Activated naive CD8-positive, alpha-beta T cell treated with anti-CD3 and anti-CD28 coated beads, Interleukin-2, amount 10 ng/mL, durations not matched to agents 7 days and 5 days (primary cell): Measurements from ENCODE around the gene CDH4. TPM values are rescaled to one million over a fixed set of nuclear protein-coding genes. Genes with fewer than 3 reads are reported as not detected.

ENCODE experiments used
- ATAC-seq: fragments of 150-1000 bp; cut with Tn5 transposase; one replicate; pipeline ENCODE4 v1.10.0; 2021; ENCODE audit warnings: low read depth, moderate library complexity
- POLR2A ChIA-PET: fragments of 350-600 bp; sonication (Branson Sonifier 250); formaldehyde crosslinking; loops from one replicate; lab custom pipeline; 2021; ENCODE audit warnings: antibody characterized with exemption; lab: Charles Lee
- DNase-seq: peaks from one replicate; pipeline ENCODE4 v3.0.0; 2021
- H3K27ac Mint-ChIP-seq: one replicate; pipeline ENCODE4 v1.8.0; 2022; ENCODE audit warnings: mild to moderate bottlenecking, mixed read lengths
- H3K27me3 Mint-ChIP-seq: one replicate; pipeline ENCODE4 v1.8.0; 2022; ENCODE audit warnings: mild to moderate bottlenecking, moderate library complexity, mixed read lengths
- H3K36me3 Mint-ChIP-seq: one replicate; pipeline ENCODE4 v1.8.0; 2021; ENCODE audit warnings: mild to moderate bottlenecking, mixed read lengths
- H3K4me1 Mint-ChIP-seq: one replicate; pipeline ENCODE4 v1.8.0; 2021; ENCODE audit warnings: mixed read lengths
- H3K4me3 Mint-ChIP-seq: one replicate; pipeline ENCODE4 v1.8.0; 2022; ENCODE audit warnings: mild to moderate bottlenecking, moderate library complexity, mixed read lengths
- H3K9me3 Mint-ChIP-seq: one replicate; pipeline ENCODE4 v1.8.0; 2021; ENCODE audit warnings: mixed read lengths
- total RNA-seq, 2 experiments: library from RNA; stranded (reverse); gene quantifications; one replicate each; pipeline ENCODE4 v1.2.3, GENCODE V29; 2021

The CDH4 gene
- total RNA-seq, 2 experiments from 2014 or later, result 0.14 to 0.20 TPM

GRCh38 chr20:61756966-61757677 lies 505.1 kb downstream of the CDH4 start:
- DNase-seq, result no peak
- no peaks in the 10 kb centered on the region for H3K27me3 Mint-ChIP-seq
- POLR2A ChIA-PET, result no interaction called here
- H3K9me3 Mint-ChIP-seq, result peaks cover 2% of the 10 kb centered on the region
- no peak overlapping the region for H3K27ac Mint-ChIP-seq
- no peaks in the 10 kb centered on the region for H3K4me1 Mint-ChIP-seq
- no peaks in the 10 kb centered on the region for H3K36me3 Mint-ChIP-seq
- no peak overlapping the region for H3K4me3 Mint-ChIP-seq
- no peak for ATAC-seq

- DNase-seq, result no peak
- Mint-ChIP-seq H3K4me3 (no peak overlapping the region), H3K9me3 (no peaks in the 10 kb centered on the region), H3K4me1 (no peaks in the 10 kb centered on the region), H3K27me3 (no peaks in the 10 kb centered on the region), H3K27ac (no peak overlapping the region), H3K36me3 (no peaks in the 10 kb centered on the region)
- ATAC-seq, result no peak
- POLR2A ChIA-PET, result no interaction called here
Observed at GRCh38 chr20:61757678-61758563, 505.9 kb downstream of the CDH4 start.

GRCh38 chr20:61758564-61759200 lies 506.6 kb downstream of the CDH4 start:
- DNase-seq (no peak), ATAC-seq (no peak)
- Mint-ChIP-seq H3K27me3 (peaks cover 2% of the 10 kb centered on the region), H3K9me3 (no peaks in the 10 kb centered on the region), H3K36me3 (no peaks in the 10 kb centered on the region), H3K27ac (no peak overlapping the region), H3K4me3 (no peak overlapping the region), H3K4me1 (no peaks in the 10 kb centered on the region)
- POLR2A ChIA-PET, result no interaction called here

- Mint-ChIP-seq H3K4me1 (no peaks in the 10 kb centered on the region), H3K9me3 (no peaks in the 10 kb centered on the region), H3K4me3 (no peak overlapping the region), H3K36me3 (no peaks in the 10 kb centered on the region), H3K27me3 (peaks cover 2% of the 10 kb centered on the region), H3K27ac (no peak overlapping the region)
- ATAC-seq (no peak), DNase-seq (no peak)
- POLR2A ChIA-PET, result no interaction called here
Observed at GRCh38 chr20:61759286-61760065, 507.4 kb downstream of the CDH4 start.

- Mint-ChIP-seq H3K27me3 (peaks cover 2% of the 10 kb centered on the region), H3K4me1 (no peaks in the 10 kb centered on the region), H3K9me3 (no peaks in the 10 kb centered on the region), H3K36me3 (no peaks in the 10 kb centered on the region), H3K27ac (no peak overlapping the region), H3K4me3 (no peak overlapping the region)
- ATAC-seq, result no peak
- no peak for DNase-seq
- POLR2A ChIA-PET, result no interaction called here
Observed at GRCh38 chr20:61760321-61760720, 508.3 kb downstream of the CDH4 start.

GRCh38 chr20:61760731-61761130 lies 508.7 kb downstream of the CDH4 start:
- no peaks in the 10 kb centered on the region for H3K9me3 Mint-ChIP-seq
- no peaks in the 10 kb centered on the region for H3K4me1 Mint-ChIP-seq
- POLR2A ChIA-PET, result no interaction called here
- H3K36me3 Mint-ChIP-seq, result no peaks in the 10 kb centered on the region
- no peak overlapping the region for H3K27ac Mint-ChIP-seq
- no peak overlapping the region for H3K4me3 Mint-ChIP-seq
- peaks cover 2% of the 10 kb centered on the region for H3K27me3 Mint-ChIP-seq
- DNase-seq, result no peak
- no peak for ATAC-seq

GRCh38 chr20:61761453-61762166 lies 509.5 kb downstream of the CDH4 start:
- DNase-seq (no peak), ATAC-seq (no peak)
- POLR2A ChIA-PET, result no interaction called here
- Mint-ChIP-seq H3K4me3 (no peak overlapping the region), H3K27ac (no peak overlapping the region), H3K9me3 (no peaks in the 10 kb centered on the region), H3K36me3 (no peaks in the 10 kb centered on the region), H3K27me3 (peaks cover 2% of the 10 kb centered on the region), H3K4me1 (no peaks in the 10 kb centered on the region)

- DNase-seq (no peak), ATAC-seq (no peak)
- no peaks in the 10 kb centered on the region for H3K9me3 Mint-ChIP-seq
- POLR2A ChIA-PET, result no interaction called here
- H3K27ac Mint-ChIP-seq, result no peak overlapping the region
- peaks cover 2% of the 10 kb centered on the region for H3K27me3 Mint-ChIP-seq
- no peak overlapping the region for H3K4me3 Mint-ChIP-seq
- H3K36me3 Mint-ChIP-seq, result no peaks in the 10 kb centered on the region
- H3K4me1 Mint-ChIP-seq, result no peaks in the 10 kb centered on the region
Observed at GRCh38 chr20:61762167-61762710, 510.2 kb downstream of the CDH4 start.

- Mint-ChIP-seq H3K36me3 (no peaks in the 10 kb centered on the region), H3K27me3 (peaks cover 2% of the 10 kb centered on the region), H3K27ac (no peak overlapping the region), H3K4me3 (no peak overlapping the region), H3K9me3 (no peaks in the 10 kb centered on the region), H3K4me1 (no peaks in the 10 kb centered on the region)
- POLR2A ChIA-PET, result no interaction called here
- no peak for DNase-seq
- ATAC-seq, result no peak
Observed at GRCh38 chr20:61762886-61763739, 511.1 kb downstream of the CDH4 start.

- H3K27ac Mint-ChIP-seq, result no peak overlapping the region
- peaks cover 2% of the 10 kb centered on the region for H3K27me3 Mint-ChIP-seq
- H3K36me3 Mint-ChIP-seq, result no peaks in the 10 kb centered on the region
- POLR2A ChIA-PET, result no interaction called here
- H3K4me3 Mint-ChIP-seq, result no peak overlapping the region
- no peak for ATAC-seq
- H3K9me3 Mint-ChIP-seq, result no peaks in the 10 kb centered on the region
- no peaks in the 10 kb centered on the region for H3K4me1 Mint-ChIP-seq
- no peak for DNase-seq
Observed at GRCh38 chr20:61763740-61764400, 511.8 kb downstream of the CDH4 start.

GRCh38 chr20:61764471-61765025 lies 512.5 kb downstream of the CDH4 start:
- POLR2A ChIA-PET, result no interaction called here
- ATAC-seq (no peak), DNase-seq (no peak)
- Mint-ChIP-seq H3K9me3 (no peaks in the 10 kb centered on the region), H3K27ac (no peak overlapping the region), H3K4me1 (no peaks in the 10 kb centered on the region), H3K36me3 (no peaks in the 10 kb centered on the region), H3K4me3 (no peak overlapping the region), H3K27me3 (peaks cover 2% of the 10 kb centered on the region)
